Activated T-cell treated with anti-CD3 and anti-CD28 coated beads, Interleukin-2, amount 50 U/mL, for 1 hour (primary cell): ENCODE results near the gene DCTN2.
A peak's percentile ranks its signal among the peaks of the same experiment; 100 is the strongest.
"Not testable (repeated sequence)": the region's sequence is repeated elsewhere in the genome, so short reads cannot be mapped to it uniquely, and the experiment has no call there.

Experiments used
- DNase-seq: peaks from one replicate; pipeline ENCODE4 v3.0.0-alpha.2; 2020

Gene DCTN2

GRCh38 chr12:57525615-57526383, 21.2 kb downstream of the DCTN2 start:
- no peak for DNase-seq

DNA sequence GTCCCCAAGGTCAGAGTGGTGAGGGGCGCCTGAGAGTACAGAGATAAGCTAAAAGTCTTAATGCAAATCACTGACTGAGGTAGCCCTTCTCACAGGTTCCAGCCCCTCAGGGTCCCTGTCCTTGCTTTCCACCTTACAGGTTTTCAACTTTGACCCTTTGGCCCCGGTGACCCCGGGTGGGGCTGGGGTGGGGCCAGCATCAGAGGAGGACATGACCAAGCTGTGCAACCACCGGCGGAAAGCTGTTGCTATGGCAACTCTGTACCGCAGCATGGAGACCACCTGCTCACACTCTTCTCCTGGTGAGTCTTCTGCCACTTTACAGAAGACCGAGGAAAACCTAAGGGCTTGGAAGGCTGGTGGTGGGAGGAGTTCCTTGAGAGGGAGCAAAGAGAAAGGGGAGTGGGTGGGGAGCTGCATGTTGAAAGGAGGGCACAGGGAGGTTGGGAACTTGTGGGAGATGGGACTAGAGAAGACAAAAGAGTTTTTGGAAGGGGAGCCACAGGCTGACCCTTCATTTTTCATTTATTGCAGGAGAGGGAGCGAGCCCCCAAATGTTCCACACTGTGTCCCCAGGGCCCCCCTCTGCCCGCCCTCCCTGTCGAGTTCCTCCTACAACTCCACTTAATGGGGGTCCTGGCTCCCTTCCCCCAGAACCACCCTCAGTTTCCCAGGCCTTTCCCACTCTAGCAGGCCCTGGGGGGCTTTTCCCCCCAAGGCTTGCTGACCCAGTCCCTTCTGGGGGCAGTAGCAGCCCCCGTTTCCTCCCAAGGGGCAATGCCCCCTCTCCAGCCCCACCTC, 22.0 kb downstream of the DCTN2 start:
- DNase-seq, result no peak

DNA sequence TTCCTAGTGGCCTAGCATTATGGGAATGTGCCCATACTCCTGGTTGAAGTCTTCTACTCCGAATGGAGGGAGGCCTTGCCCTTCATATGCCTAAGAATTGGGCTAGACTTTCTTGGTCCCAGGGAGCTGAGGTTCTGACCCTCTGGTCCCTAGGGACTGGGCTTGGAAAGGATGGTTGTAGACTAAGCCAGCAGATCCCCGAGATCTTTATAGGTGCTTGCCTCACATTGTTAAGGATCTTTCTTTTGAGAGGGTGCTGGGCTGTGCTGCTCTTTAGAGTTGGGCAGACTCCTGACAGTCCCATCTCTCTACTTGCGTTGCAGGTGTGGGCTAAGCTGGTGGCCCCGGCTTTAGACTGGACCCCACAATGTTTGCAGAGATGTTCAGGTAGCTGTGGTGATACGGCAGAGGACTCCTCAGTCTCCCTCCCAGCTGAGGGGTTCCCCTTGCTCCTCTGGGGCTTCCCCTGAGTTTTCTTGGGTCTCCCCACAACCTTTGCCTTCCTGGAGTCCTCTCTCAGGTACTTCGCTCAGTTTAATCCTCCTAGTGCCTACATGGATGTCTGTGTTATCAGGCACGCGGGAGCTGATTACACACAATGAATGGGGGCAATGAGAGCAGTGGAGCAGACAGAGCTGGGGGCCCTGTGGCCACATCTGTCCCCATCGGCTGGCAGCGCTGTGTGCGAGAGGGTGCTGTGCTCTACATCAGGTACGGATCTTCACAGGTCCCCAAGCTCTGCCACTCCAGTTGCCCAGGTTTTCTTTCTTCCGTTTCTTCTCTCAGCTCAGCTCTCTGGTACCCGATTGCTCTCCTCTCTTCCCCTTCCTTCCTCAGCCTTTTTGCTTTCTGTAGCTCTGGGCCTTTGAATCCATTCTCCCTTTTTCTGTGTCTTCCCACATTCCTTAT, 23.0 kb downstream of the DCTN2 start:
- DNase-seq, result no peak

DNA sequence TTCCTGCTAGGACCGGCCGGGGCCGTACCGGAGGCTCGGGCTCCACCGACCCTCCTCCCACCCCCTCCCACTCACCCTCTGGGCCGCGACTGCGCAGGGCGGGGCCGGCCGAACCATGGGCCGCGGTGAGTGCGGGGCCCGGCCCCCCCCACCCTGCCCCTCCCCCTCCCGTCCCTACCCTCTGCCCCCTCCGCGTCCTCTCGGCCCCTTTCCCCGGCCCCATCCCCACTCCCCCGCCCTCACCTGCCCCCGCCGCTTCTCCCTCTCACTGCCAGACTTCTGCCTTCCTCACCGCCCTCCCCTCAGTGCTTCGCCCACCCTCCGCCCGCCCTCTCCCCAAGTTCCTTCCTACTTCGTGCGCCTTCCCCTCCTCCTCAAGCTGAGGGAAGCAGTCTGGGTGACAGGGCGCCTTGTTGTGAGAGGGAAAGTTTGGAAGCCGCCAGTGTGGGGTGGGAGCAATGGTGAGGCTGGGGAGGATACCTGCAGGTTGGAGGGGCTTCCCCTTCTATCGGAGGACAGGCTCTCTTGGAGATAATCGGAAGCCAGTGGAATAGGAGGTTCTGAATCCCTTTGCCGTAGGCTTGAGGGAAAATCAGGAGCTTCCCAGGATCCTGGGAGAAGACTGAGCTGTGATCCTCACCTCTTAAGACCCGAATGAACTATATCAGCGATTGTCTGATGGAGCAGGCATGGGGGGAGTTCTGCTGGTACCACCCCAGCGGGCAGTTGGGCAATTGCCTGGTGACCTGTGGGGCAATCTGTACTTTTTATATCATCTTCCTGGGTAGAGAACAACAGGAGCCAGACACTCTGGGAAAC, 23.9 kb downstream of the DCTN2 start:
- no peak for DNase-seq

DNA sequence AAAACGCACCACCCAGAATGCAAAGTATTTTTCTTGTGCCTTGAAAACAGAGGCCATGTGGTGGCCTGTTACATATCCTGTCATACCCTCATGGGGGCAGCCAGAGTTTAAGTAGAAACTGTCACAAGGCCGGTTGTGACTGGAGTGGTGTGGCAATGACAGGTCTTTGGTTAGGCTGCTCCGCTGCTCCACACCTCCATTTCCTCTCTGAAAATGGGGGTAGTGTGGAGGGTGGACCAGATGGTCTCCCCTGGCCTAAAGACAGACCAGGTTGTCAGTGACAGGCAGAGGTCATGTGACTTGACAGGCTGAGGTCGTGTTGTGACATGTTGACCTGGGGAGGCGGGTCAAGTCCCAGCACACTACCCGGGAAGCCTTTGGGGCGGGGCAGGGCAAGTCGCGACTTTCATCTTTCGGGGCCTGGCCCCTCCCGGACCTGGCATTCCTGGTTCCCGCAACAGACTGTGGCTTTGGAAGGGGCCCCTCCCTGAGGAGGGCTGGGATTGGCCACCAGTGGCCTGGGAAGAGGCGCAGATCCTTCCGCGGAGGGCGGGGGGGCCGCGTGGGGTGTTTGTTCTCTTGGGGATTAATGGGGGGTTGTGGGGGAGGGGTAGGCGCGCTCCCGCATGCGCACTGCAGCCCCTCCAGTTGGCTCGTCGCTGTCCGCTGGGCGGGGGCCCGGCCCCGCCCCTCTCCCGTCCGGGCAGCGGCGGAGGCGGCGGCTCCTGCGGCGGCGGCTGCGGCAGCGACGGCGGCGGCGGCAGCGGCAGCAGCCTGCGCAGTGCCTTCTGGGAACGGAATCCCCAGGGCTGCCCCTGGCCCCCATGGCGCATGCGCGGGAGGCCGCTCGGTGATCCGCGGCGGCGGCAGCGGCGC, 24.7 kb downstream of the DCTN2 start, which contains the start of gene MBD6:
Gene MBD6, plus strand, starts transcription at position 814 of the 876 bp plus-strand sequence. CDS start 1,480 bp downstream, outside the sequence.
- DNase-seq, result peak; percentile 92

DNA sequence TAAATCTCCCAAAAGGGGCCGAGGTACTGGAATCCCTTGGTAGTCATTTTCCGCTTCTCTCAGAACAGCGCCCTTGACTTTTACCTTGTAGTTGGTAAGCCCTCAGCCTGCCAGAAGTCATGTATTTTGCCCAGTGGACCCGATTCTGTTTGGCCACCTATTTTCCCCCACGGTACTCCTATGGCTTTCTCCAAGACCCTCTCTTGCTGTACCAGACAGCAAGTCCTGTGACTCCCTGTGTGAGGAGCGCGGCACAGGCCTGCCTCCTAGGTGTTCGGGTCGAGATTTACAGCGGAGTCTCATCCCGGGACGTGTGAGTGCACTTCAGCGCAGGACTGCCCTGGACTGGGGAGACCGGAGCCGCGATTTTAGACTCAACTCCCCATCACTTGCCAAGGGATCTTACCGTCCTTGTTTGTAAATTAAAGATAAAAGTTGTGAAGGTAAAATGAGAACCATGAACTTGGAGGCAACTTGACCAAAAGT, 25.4 kb downstream of the DCTN2 start:
- peak; percentile 45 for DNase-seq

- peak; percentile 99 for DNase-seq
These were observed 26.8 kb downstream of the DCTN2 start, which contains the start of gene DDIT3 for GRCh38 chr12:57520053-57520818. TSS of gene DDIT3 (minus strand) at chr12:57520514. CDS start at chr12:57517406, 3,108 bp downstream.

GRCh38 chr12:57519796-57520052, 27.3 kb downstream of the DCTN2 start:
- peak; percentile 47 for DNase-seq

- DNase-seq, result no peak
These were observed 27.8 kb downstream of the DCTN2 start for GRCh38 chr12:57518920-57519795.

DNA sequence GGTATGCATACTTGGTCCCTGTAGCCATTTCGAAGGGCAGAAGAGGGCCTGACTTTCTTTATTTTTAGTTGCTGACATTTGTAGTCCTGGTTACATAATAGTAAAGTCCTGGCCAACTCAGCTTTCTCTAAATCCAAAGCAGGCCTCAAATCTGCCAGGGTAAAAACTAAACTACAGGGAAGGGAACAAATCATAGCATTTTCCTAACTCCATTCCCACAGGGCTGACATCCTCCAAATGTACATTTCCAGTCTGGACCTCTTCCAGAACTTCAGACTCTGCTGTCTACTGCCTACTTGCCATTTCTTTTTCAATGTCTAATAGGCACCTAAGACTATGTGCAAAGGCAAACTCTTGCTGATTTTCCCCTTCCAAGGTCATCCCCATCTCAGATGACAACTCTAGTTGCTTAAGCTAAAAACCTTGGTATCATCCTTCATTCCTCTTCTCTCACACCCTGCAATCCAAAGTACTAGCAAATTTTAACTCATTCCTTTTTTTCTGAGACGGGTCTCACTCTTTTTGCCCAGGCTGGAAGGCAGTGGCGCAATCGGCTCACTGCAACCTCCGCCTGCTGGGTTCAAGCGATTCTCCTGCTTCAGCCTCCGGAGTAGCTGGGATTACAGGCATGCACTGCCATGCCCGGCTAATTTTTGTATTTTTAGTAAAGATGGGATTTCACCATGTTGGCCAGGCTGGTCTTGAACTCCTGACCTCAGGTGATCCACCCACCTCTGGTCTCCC, 28.6 kb downstream of the DCTN2 start:
- no peak for DNase-seq

- not testable (repeated sequence) for DNase-seq
These were observed 29.3 kb downstream of the DCTN2 start for GRCh38 chr12:57517718-57518117.

DNA sequence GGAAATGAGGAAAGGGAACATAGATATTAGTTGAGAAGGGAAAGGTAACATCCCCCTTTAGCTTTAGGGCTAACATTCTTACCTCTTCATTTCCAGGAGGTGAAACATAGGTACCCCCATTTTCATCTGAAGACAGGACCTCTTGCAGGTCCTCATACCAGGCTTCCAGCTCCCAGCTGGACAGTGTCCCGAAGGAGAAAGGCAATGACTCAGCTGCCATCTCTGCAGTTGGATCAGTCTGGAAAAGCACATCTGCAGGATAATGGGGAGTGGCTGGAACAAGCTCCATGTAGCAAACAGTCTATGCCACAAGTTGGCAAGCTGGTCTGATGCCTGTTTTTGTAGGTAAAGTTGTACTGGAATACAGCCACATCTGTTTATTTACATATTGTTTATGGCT, 29.8 kb downstream of the DCTN2 start:
- no peak for DNase-seq

GRCh38 chr12:57516617-57517153, 30.3 kb downstream of the DCTN2 start:
- DNase-seq, result no peak

GRCh38 chr12:57515934-57516541, 31.0 kb downstream of the DCTN2 start:
- no peak for DNase-seq

DNA sequence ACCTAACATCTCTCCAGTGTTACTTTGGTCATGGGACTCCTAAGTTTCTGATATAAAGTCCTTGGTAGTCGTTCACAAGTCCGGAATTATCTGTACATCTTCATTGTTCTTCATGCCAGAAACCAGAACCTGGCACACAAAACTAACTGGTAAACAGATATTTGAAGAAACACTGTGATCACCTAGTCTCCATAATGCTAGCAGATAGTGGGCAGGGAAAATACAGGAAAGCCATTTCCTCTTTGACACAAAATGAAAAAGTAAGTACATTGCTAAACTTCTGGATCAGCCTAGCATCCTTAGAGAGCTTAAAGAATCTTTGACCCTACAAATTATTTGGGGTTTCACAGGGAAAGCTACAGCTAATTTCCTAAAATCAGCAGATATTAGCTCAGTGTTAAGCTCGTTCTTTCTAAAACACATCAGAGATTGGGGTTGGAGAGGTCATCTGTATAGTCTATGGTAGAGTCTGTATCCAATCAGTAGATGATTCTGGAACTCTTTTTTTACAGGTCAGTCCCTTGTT, 31.5 kb downstream of the DCTN2 start:
- DNase-seq, result no peak

DNA sequence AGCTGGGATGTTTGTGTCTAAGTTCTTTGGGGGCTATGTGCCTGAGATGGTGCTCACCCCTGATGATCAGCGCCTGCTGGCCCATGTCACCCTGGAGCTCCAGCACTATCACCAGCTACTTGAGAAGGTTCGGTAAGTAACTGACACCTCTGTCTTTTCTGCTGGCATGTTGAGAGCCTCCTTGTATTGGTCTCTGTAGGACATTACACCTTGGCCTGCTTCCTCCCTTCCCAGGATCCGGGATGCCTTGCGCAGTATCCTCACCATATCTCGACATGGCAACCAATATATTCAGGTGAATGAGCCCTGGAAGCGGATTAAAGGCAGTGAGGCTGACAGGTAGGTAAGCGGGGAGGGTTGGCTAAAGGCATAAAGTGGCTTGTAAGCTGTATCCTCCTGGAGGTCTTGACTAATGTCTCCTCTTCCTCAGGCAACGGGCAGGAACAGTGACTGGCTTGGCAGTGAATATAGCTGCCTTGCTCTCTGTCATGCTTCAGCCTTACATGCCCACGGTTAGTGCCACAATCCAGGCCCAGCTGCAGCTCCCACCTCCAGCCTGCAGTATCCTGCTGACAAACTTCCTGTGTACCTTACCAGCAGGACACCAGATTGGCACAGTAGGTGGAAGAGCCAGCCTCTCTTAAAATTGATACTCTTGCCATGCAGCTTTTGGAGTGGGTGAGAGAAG, 32.1 kb downstream of the DCTN2 start:
- DNase-seq, result no peak

DNA sequence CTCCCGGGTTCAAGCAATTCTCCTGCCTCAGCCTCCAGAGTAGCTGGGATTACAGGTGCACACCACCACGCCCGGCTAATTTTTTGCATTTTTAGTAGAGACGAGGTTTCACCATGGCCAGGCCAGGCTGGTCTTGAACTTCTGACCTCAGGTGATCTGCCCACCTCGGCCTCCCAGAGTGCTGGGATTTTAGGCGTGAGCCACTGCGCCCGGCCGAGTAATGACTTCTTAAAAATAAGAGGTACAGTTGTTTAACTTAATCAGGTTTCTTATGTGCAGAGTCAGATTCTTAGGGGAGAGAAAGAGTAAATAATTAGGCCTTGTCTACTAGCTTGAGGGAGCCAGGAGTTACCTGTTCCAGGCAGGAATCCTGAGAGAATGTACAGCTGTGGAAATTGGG, 32.7 kb downstream of the DCTN2 start:
- DNase-seq, result not testable (repeated sequence)
